Transverse colon (tissue), 3 donors: ENCODE results near the gene TRAPPC2.
"Not testable (repeated sequence)": the region's sequence is repeated elsewhere in the genome, so short reads cannot be mapped to it uniquely, and the experiment has no call there.

Experiments used
- POLR2A ChIP-seq: fragments of 450-650 bp; IDR thresholded peaks from one replicate; pipeline ENCODE4 v1.6.1; 2016; ENCODE audit warnings: antibody characterized with exemption, mild to moderate bottlenecking, moderate library complexity
- TF ChIP-seq, protein P1 (sequence below), 5 experiments: fragments of 200-600 bp in 3 of 5; fragments of 450-650 bp in 2 of 5; sonication (generic) in 3 of 5; IDR thresholded peaks; 1 replicate in 2 of 5; 2 replicates in 3 of 5; pipeline ENCODE4 v1.5.1; 2016 to 2017; ENCODE audit warnings: antibody characterized with exemption in 5 of 5, inconsistent platforms in 3 of 5, mild to moderate bottlenecking in 2 of 5, moderate library complexity in 1 of 5

DNA sequence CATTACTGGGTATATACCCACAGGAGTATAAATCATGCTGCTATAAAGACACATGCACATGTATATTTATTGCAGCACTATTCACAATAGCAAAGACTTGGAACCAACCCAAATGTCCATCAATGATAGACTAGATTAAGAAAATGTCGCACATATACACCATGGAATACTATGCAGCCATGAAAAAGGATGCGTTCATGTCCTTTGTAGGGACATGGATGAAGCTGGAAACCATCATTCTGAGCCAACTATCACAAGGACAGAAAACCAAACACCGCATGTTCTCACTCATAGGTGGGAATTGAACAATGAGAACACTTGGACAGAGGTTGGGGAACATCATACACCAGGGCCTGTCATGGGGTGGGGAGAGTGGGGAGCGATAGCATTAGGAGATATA, 54.7 kb downstream of the TRAPPC2 start:
- TF ChIP-seq POLR2A = not testable (repeated sequence)
- TF ChIP-seq, protein P1, sequence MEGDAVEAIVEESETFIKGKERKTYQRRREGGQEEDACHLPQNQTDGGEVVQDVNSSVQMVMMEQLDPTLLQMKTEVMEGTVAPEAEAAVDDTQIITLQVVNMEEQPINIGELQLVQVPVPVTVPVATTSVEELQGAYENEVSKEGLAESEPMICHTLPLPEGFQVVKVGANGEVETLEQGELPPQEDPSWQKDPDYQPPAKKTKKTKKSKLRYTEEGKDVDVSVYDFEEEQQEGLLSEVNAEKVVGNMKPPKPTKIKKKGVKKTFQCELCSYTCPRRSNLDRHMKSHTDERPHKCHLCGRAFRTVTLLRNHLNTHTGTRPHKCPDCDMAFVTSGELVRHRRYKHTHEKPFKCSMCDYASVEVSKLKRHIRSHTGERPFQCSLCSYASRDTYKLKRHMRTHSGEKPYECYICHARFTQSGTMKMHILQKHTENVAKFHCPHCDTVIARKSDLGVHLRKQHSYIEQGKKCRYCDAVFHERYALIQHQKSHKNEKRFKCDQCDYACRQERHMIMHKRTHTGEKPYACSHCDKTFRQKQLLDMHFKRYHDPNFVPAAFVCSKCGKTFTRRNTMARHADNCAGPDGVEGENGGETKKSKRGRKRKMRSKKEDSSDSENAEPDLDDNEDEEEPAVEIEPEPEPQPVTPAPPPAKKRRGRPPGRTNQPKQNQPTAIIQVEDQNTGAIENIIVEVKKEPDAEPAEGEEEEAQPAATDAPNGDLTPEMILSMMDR (IDR thresholded peaks at IDR 0.05) = not testable (repeated sequence)
